GM12873 (cell line): Measurements from ENCODE around the gene PTK7.

Experiments
- CTCF ChIP-seq: IDR thresholded peaks from 2 replicates; pipeline ENCODE4 v1.5.1; 2012; ENCODE audit warnings: low read depth, mild to moderate bottlenecking, moderate library complexity, low read length, control low read depth; ENCODE audit not compliant: insufficient read depth; ENCODE audit errors: missing control alignments

The PTK7 gene

GRCh38 chr6:43036712-43037111, 39.4 kb upstream of the PTK7 start:
- TF ChIP-seq CTCF: no peak

GRCh38 chr6:43037197-43037596, 38.9 kb upstream of the PTK7 start:
- no peak for TF ChIP-seq CTCF

- TF ChIP-seq CTCF: no peak
Measured at GRCh38 chr6:43037706-43038105, 38.4 kb upstream of the PTK7 start.

- TF ChIP-seq CTCF: no peak
Measured at GRCh38 chr6:43038727-43039126, 37.4 kb upstream of the PTK7 start.

GRCh38 chr6:43040542-43041257, 35.4 kb upstream of the PTK7 start:
- TF ChIP-seq CTCF: no peak

GRCh38 chr6:43043310-43043709, 32.8 kb upstream of the PTK7 start:
- no peak for TF ChIP-seq CTCF

GRCh38 chr6:43045371-43045930, 30.7 kb upstream of the PTK7 start:
- no peak for TF ChIP-seq CTCF
